ENCODE measurements around the gene ERC1. TPM values are rescaled to one million over a fixed set of nuclear protein-coding genes. Genes with fewer than 3 reads are reported as not detected.

The ERC1 gene
- total and polyA plus RNA-seq, 2 donors (not counting 3 experiments of a cell fraction or from before 2014, with no cell fraction given), result 11.7 to 66.1 TPM

- Histone ChIP-seq H2AFZ (ENCODE audit: low read depth, low read length) (no peak overlapping the region), H3K9me1 (replicated peaks; ENCODE audit: control insufficient read depth, extremely low read depth, insufficient read depth, low read length) (no peaks in the 10 kb centered on the region), H3K79me2 (ENCODE audit: control insufficient read depth, insufficient read depth, low read length) (peaks cover 15% of the 10 kb centered on the region), H3K4me3 (replicated peaks in 1 of 3; ENCODE audit: insufficient read depth in 1 of 3, low read depth in 1 of 3, low read length in 3 of 3) (no peak overlapping the region), H3K27ac (ENCODE audit: insufficient read depth, low read depth, low read length) (no peak overlapping the region), H3K9ac (replicated peaks; ENCODE audit: extremely low read depth, insufficient read depth, low read length) (no peak overlapping the region), H3K9me3 (replicated peaks; ENCODE audit: control insufficient read depth, insufficient read depth, low read length) (no peaks in the 10 kb centered on the region), H3K36me3 (ENCODE audit: control insufficient read depth in 2 of 2, extremely low read depth in 1 of 2, insufficient read depth in 2 of 2, low read length in 2 of 2) (no peaks in the 10 kb centered on the region), H3K27me3 (ENCODE audit: control insufficient read depth in 2 of 2, insufficient read depth in 2 of 2, low read length in 2 of 2) (no peaks in the 10 kb centered on the region), H3K4me2 (ENCODE audit: insufficient read depth, low read length) (no peak overlapping the region), H3K4me1 (ENCODE audit: control insufficient read depth, extremely low read depth, insufficient read depth, low read length) (peaks cover 11% of the 10 kb centered on the region), H4K20me1 (replicated peaks; ENCODE audit: control insufficient read depth, extremely low read depth, insufficient read depth, low read length) (no peaks in the 10 kb centered on the region)
- DNase-seq (ENCODE audit: low read depth, low spot score) (no peak), FAIRE-seq (no peak)
- intact Hi-C loops (cut with micrococcal nuclease), result no loop called here
- ChIA-PET POLR2A (no interaction called here), CTCF (interaction anchor here (0.9 to 1.3 kb wide), 2 partner anchors 9 to 18 kb away, joined by 3 read pairs; no protein-coding TSS in a partner anchor)
- dilution Hi-C loops (cut with MboI; ENCODE audit: extremely low pct_ligation_motif_present, low sequenced_read_pairs), result no loop called here
- no TSS peak for BruUV-seq (replicated peaks)
- no peak for TF ChIP-seq MAX (IDR thresholded peaks at IDR 0.05; ENCODE audit: insufficient read depth, insufficient read length)
- TF ChIP-seq GATA2 (IDR thresholded peaks at IDR 0.05; ENCODE audit: insufficient read depth, insufficient read length, low read depth, low read length), result no peak
- TF ChIP-seq MYC (IDR thresholded peaks at IDR 0.05; ENCODE audit: low read depth, low read length), result no peak
- TF ChIP-seq JUN (IDR thresholded peaks at IDR 0.05; ENCODE audit: borderline replicate concordance, insufficient read depth, insufficient read length, low read depth), result no peak
- TF ChIP-seq FOS (IDR thresholded peaks at IDR 0.05; ENCODE audit: borderline replicate concordance, insufficient read depth, low read length), result no peak
- no peak for TF ChIP-seq POLR2A (IDR thresholded peaks at IDR 0.05; ENCODE audit: low read depth, low read length)
- TF ChIP-seq EZH2 (IDR thresholded peaks at IDR 0.05; ENCODE audit: borderline replicate concordance, low read depth, low read length, severe bottlenecking), result no peak
- TF ChIP-seq POLR2AphosphoS5 (IDR thresholded peaks at IDR 0.05; ENCODE audit: insufficient read depth, low read depth, low read length), result no peak
- no peak for TF ChIP-seq CTCF (IDR thresholded peaks at IDR 0.05; ENCODE audit: extremely low read depth in 1 of 2, insufficient read depth in 1 of 2, low read depth in 1 of 2, low read length in 2 of 2)
Observed at GRCh38 chr12:1011091-1011490, 20.1 kb downstream of the ERC1 start.
